HG03175 (cell line): Measurements from ENCODE around the gene KIAA1328.

Experiments used
- ATAC-seq: cut with Tn5 transposase; IDR thresholded peaks from one replicate; pipeline ENCODE4 v1.9.1; 2021; ENCODE audit warnings: mild to moderate bottlenecking, moderate library complexity; ENCODE audit not compliant: unreplicated experiment

The KIAA1328 gene

DNA sequence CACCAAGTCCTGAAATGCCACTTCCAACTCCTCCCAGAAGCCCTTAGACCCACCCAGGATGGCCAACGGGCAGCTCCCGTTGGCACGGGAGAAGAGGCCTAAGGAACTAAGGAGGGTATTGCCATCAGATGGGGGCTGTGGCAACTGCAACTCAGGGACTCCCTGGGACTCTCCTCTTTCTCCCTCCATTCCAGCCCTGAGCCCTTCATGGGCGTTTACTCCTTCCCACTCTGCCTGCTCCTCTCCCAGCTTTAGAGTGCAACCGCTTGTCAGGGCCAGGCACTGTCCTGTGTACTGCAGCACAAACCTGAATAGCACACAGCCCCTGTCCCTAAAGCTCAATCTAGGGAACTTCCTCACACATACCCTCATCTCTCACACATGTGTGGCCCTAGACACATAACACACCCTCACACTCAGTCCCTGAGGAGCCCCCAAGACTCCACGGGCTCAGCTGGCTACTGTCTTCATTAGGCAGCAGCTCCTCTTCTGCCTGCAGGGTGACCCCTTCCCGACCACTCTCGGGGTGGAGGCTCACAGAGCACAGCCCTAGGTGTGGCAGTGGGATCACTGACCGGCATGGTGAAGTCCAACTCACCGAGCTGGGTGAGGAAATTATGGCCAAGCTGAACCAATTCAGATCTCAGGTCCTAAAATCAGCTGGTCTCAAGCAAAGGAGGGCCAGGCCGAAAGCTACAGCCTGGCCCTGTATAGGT lies 420.4 kb downstream of the KIAA1328 start:
- no peak for ATAC-seq

DNA sequence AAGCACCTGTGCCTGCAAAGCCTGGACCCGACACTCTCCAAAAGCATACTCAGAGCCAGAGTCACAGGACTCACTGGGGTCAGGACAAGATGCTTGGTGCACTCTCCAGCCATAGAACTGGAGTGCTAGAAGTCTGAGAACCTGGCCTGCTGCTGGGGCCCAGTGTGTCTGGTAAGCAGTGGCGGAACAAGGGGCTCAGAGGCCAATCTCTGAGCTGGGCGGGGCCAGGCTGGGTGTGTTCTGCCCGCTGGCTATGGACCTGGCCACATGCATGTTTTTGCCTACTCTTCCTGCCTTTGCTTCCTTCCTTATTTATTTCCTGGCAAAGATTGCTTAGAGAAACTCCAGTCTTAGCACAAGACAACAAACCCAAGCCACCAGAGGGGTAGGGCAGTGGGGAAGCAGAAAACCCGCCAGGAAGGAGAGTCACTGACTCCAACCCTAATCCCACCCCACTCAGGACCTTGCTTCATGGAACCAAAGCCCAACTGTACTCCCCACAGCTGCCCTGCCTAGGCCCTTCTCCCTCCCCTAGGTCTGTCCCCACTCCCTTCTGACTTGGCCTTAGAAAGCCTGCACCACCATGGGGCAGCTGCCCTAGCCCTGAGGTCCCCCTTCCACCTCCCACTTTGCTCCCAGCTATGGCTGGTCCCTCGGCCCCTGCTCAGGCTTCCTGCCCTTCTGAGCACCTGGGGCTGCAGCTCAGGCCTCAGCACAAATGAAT lies 421.1 kb downstream of the KIAA1328 start:
- ATAC-seq = no peak

DNA sequence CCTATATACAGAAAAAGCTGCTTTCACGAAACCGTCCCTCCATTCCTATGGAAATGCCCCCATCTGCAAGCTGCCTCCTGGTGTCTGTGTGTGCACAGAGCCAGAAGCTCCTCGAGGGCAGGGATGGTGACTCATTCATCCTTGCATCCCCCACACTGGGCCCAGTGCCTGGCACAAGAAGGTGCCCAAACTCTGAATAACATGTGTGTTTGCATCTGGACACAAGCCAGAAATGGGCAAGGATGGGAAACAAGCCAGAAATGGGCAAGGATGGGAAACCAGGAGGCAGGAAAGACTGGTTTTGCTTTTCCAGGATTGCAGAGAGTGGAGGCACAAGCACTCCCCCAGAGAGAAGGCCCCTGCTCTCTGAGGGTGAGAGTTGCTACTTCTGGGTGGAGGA lies 422.8 kb downstream of the KIAA1328 start:
- no peak for ATAC-seq

DNA sequence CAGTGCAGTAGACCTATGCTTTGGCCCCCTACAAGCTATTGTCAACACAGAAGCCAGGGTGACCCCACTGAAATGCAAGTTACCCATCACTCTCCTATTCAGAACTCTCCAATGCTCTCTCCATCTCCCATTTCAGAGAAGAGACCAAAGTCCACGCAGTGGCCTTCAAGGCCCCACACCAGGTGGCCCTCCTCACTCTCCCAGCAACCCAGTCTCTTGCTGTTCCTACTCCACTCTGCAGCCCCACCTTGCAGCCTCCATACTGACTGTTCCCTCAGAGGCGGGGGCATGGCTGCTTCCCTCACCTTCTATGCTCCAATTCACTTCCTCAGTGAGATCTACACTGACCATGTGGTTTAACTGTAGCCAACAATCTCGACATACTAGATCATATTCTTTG lies 423.4 kb downstream of the KIAA1328 start:
- no peak for ATAC-seq

DNA sequence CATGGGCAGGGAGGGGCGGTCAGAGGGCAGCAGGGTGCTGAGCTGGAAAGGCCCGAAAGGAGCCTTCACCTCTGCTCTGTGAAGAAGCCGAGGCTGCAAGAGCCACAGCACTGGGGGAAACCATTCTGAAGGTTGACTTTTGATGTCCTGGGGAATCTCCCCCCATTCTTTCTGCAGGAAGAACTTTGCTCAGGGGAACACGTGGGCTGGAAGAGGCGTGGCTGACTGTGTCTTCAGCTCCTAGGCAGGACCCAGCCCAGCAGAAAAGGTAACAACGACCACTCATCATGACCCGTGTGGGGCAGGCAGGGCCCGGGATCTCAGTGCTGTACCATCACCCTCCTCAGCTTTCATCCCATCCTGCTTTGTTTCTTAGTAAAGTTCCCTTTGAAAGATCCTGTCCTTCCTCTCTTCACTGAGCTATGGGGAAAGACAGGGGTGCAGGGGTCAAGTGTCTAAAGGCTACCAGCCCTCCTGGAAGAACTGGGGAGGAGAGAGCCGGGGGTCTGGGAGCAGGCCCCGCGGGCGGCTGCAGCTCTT lies 424.0 kb downstream of the KIAA1328 start:
- ATAC-seq = no peak

DNA sequence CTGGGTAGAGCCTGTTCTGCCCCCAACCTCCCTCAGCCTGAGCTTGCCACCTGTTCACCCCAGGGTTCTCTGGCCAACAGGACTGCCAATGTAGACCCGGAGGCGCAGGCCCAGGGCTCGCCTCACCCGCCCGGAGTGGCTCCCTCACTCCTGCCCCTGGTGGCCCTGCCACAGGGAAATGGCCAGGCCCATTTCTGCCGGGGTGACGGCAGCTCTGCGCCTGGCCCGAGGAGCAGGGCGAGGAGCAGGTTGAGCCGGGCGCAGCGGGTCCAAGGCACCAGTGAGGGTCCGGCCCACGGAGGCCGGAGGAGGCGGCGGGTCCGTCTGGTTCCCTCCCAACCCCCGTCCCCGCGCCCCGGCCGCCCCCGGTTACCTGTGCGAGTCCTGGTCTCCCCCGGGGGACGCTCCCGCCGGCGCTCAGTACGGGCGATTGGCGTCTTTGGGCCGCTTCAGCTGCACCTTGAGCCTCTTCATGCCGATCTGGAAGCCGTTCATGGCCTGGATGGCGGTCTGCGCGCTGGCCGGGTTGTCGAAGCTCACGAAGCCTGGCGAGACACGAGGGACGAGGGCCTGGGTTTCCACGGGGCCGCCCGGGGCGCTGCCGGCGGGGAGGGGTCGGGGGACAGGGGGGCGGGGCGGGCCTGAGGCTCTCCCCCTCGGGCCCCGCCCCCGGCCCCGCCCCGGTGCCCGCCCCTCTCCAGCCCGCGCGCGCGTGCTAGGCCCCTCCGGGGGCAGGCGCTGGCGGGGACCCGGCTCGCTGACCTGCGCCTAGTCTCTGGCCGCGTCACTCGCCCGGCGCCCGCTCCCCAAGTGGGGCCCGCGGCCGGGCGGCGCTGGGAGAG lies 424.7 kb downstream of the KIAA1328 start:
- no peak for ATAC-seq

DNA sequence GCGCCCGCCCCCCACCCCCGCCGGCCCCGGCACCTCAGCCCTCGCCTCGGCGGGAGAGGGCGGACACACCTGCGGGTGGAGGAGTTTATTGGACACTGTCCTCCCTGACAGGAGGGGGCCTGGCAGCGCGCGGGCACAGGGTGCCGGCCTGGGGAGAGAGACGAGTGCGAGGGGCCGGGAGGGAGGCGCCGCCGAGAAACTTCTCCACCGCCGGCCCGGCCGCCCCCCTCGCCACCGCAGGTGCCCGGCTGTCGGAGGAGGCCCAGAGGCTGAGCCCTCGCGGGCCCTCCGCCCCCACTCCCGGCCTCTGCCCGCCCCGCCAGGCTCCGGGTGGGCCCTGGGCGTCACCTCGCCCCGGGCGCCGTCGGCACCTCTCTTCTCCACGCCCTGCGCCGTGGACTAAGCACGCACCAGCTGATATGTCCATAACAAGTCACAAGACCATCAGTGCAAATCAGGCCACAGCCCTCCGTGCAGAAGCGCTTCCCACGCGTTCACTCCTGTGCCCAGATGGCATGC lies 425.4 kb downstream of the KIAA1328 start:
- no peak for ATAC-seq

DNA sequence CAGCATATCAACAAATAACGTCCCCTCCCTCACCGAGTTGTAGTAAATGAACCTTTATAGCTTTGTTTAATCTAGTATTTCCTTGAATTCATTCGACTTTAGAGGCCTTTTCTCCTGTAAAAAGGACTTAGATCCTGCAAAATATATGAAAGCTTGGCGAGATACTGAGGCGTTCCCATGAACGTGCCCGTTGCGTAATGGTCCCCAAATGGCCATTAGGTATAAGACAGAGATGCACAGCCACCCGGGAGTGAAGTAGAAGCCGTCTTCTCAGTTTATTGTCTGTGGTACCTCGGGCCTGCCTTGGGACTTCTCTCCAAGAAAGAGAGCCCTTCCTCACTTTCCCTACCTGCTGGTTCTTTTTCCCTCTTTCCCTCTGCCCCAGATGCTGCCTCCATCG lies 426.0 kb downstream of the KIAA1328 start:
- ATAC-seq = no peak

DNA sequence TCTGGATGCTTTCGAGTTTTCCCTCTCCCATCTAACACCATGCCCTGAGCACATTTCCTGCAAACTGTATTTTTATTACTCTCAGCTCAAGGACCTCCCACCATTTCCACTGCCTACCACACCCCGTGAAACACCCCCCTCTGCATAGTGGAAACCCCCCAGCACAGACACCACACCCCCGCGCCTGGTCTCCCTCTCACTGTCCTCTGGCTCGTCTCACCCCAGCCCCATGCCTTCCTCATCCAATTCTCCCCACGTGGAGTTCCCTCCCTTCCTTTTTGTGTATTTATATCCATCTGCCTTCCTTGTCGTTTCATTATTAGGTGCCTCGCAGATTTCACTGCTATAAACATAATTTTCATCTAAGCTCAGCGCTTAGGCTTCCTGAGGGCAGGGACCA lies 429.2 kb downstream of the KIAA1328 start:
- no peak for ATAC-seq

DNA sequence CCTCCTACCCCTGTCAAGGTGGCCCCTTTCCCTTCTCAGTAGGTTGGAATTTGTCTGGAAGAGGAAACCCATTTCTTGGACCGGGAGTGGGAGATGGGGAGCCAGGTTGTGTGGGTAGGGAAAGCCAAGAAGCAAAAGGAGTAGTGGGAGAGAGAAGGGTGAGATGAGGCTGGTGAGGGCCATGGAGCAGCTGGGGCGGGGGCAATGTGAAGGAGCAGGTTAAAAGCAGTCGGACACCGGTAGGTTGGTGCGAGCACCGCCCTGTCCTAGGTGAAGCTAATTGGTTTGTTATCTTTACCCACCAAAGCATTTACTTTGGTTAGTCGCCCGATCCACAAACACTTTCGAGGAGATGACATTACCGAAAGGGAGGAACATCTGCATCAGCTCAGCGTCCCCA lies 429.9 kb downstream of the KIAA1328 start:
- no peak for ATAC-seq

DNA sequence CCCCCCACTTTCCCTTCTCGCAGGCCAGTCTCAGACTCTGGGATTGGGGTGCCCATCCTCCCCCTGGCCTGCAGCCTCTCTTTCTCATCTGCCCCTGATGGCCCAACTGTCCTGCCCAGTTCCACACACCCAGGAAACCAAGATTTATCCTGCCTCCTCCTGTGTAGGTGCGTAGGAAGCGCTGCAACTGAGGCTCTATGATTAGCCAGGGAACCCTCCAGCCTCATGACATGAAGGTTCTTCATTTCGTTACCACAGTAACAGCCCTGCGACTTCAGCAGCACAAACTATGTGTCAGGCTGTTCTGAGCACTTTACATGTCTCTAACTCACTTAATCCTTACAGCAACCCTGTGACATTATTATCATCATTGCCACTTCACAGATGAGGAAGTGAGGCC lies 430.8 kb downstream of the KIAA1328 start:
- no peak for ATAC-seq

DNA sequence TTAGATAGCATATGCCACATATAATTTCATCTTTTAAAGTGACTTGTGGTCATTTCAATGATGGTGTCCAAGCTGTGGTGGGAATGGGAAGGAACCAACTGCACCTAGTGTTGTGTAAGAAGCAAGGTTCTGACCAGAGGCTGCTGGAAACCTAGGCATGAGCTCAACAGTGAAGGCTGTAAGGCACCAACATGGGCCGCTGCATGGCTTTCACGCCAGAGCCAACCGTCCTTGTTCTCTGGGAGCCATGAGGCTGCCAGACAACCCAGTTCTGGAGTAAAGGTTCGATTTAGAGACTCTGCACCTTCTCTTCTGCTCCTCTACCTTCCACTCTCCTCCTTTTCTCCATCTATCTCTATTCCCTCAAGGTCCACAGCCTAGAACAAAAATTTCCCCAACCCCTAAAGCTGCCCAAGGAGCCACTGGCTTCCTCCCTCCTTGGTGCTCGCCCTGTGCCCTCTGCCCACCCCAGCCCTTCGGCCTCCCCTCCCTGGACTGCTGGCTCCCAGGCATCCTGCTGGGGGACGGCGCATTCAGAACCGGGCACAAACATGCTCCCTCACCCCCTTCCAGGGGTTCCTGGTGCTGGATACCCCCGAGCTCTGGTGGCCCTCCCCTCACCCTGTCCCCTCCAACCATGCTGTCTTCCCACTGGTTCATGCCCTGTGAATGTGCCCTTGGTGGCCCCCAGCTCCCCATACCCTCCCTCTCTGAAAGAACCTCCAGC lies 431.6 kb downstream of the KIAA1328 start:
- no peak for ATAC-seq

DNA sequence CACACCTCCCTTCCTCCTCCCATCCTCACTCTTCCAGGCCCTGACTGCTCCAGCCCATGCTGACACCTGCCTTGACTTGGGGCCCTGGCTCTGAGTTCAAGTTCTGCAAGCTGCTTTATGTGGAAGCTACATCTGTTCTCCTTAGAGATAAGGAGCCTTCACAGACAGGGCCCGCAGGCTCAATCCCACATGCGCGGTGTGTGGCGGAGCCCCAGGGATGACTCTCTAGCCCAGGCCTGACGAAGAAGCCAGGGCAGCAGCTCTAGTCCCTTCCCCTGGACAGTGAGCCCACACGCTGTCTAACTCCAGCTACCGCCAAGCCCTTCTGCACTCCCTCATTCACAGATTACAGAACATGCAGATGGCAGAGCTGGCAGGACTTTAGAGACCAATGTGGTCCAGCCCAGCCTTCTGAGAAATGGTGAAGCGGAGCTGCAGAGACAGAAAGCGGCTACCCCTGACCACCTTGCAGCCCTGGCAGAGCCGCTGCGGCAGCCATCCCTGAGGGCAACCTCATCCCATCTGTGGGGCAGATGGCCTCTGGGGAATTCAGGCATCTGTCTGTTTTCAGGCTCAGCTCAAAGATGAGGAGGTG lies 432.4 kb downstream of the KIAA1328 start:
- no peak for ATAC-seq

DNA sequence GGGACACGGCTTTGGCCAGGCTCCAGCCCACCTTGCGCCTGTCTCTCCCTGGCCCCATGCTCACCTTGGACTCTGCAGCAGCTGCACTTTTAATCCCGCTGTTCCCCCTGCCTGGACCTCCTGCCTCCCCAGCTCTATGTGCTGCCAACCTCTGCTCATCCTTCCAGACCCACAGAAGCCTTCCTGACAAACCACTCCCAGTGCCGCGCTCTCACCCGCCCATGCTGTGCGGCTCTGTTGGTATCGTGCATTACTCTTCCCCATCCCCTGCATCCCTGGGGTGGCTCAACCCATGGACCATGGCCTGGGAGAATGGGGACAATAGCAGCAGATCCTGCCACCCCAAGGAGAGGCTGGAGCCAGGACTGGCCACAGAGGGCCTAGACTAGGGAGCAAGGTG lies 433.1 kb downstream of the KIAA1328 start:
- ATAC-seq = no peak

DNA sequence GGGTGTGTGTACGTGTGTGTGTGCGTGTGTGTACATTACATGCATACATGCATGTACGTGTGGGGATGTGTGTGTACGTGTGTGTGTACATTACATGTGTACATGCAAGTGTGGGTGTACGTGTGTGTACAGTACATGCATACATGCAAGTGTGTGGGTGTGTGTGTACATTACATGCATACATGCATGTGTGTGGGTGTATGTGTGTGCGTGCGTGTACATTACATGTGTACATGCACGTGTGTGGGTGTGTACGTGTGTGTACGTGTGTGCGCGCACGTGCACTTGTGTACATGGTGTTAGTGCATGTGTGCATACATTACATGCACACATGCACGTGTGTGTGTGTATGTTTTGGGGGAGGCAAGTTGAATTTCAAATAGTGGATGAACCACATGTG lies 436.0 kb downstream of the KIAA1328 start:
- ATAC-seq = no peak

DNA sequence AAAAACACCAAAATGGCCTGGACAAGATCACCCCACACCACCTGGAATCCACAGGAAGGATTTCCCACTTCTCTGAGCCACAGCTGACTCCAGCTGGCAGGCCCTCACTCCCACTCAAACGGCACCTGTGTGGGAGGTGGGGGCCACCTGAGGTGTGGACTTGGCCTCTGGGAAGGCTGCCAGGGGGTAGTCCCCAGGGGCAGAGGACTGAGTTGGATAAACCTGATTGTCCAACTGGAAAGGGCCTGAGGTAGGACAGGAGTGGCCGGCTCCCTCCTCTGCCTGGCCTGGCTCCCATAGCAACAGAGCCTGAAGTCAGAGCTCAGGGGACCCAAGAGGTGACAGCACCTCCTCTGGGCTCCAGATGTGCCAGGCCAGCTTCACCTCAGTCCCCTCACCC lies 436.5 kb downstream of the KIAA1328 start:
- ATAC-seq = no peak

DNA sequence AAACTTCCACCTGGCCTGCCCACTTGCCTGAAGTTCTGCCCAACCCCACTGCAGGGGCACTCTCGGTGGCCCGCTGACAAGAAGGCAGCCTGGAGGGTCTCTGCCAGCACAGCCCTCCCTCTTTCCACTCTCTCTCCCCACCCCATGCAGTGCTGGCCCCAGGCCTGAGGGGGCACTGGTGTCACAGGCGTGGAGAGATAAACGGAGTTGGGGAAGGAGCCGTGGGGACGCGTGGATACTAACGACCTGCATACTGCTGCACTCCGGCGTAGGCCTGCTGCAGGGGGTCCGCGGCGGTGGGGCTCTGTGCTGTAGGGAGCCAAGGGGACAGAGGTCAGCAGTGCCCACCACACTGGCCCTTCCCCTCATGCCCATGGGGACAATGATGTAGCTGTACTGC lies 437.4 kb downstream of the KIAA1328 start:
- ATAC-seq = no peak

DNA sequence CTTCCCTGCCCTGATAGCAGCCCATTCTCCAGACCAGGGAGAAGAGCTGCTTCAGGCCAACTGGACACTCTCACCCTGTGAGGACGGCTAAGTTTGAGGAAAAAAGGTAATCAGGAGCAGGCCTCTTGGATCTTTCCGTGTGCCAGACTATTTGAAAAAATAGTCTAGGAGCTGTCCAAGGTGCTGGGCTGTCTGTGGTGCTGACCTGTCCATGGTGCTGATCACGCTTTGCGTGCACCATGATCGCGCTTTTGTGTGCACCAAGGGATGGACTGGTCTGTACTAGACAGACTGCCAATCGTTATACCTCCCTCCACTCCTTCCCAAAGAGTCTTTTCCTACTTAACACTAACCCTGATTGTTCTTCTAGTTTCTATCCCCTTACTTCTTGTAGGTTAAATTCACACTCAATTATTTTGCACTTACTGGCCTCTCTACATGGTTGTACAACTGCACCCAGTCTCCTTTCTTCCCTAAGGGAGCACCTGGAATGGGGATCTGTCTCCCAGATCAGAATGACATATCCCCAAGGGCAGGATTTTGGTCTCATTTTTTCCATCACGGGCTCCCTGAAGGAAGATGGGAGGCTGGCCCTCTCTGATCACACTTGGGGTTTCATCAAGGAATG lies 441.2 kb downstream of the KIAA1328 start:
- no peak for ATAC-seq

DNA sequence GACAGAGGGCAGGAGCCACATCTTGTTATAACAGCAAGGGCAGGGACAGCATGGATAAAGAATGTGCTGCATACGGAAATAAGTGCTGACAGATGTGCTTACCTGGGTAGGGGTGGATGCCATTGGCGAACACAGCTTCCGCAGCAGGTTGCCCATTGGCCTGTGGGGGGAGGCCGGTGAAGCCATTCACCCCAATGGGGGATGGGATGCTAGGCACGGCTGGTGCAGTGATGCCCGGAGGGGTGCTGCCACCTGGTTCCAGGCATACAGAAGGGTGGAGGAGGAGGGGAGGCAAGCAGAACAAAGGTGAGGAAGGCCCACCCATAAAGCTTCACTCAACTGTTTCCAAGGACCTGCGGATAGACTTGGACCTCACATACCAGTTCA lies 441.7 kb downstream of the KIAA1328 start:
- no peak for ATAC-seq

DNA sequence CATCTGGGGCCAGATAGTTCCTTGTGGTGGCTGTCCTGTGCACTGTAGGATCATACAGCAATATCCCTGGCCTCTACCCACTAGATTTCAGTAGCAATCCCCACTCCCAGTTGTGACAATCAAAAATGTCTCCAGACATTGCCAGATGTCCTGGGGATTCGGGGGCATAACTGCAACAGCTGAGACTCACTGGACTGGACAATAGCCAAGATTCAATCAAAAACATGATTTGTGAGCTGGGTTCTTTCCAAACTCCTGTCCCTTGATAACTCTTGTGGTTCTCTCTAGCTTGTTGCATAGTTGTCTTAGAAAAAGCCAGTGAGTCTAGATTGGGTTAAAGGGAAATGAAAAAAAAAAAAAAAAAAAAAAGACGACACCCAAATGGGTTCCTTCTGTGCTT lies 443.3 kb downstream of the KIAA1328 start:
- no peak for ATAC-seq
